Jurkat, Clone E6-1 (cell line): ENCODE measurements around the gene SRPRB. TPM values are rescaled to one million over a fixed set of nuclear protein-coding genes. Genes with fewer than 3 reads are reported as not detected.

Experiments
- DNase-seq: peaks from one replicate; pipeline ENCODE4 v3.0.0-alpha.2; 2011; ENCODE audit warnings: low read depth, low spot score
- H3K4me3 ChIP-seq: 2 replicates; pipeline ENCODE4 v1.5.1; 2011; ENCODE audit warnings: mild to moderate bottlenecking, low read length, control low read depth, moderate library complexity
- polyA plus RNA-seq: library from polyadenylated mRNA; unstranded; fragments of >200 nt; gene quantifications from one replicate; pipeline ENCODE4 v1.2.1, GENCODE V29; 2012; ENCODE audit warnings: missing spikeins; ENCODE audit not compliant: insufficient read length, insufficient read depth

SRPRB gene
- polyA plus RNA-seq, result 61.1 TPM

DNA sequence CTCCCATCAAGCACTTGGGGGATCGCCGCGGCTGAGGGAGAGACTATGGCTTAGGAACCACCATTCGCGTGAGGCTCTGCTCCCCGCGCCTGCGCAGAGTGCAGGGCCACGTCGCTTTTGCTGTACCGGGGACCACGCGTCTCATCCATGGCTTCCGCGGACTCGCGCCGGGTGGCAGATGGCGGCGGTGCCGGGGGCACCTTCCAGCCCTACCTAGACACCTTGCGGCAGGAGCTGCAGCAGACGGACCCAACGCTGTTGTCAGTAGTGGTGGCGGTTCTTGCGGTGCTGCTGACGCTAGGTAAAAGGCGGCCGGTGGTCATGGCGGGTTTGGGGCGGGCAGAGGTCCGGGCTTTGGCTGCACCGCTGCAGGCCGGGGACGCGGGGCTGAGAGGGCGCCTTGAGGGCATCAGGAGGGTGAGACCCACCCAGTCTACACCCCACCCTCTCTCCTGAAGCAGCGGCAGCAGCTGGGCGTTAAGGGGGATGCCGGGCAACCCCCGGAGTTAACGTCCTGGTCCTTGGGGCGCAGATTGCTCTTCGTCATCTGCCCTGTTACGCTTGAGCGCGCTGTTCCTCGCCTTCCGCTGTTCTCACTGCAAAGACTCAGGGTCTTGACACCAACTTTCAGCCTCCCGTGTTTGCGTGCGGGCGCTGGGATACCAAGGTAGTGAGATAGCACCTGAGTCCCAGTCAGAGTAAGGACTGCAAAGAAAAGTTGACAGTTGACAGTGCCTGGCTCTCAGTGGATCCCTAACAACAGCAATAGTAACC lies at the start of gene SRPRB:
Gene SRPRB (plus strand): TSS at position 114 of the 774 bp plus-strand sequence. CDS start 34 bp downstream, at position 148.
- DNase-seq, result peak; percentile 93
- H3K4me3 ChIP-seq, result peak within 1 kb of the TSS; percentile 84

GRCh38 chr3:133756716-133757694 lies 48.6 kb upstream of the SRPRB start:
- DNase-seq, result no peak
- no peak overlapping the region for H3K4me3 ChIP-seq

GRCh38 chr3:133757701-133758567 lies 47.7 kb upstream of the SRPRB start:
- no peak overlapping the region for H3K4me3 ChIP-seq
- DNase-seq, result no peak

GRCh38 chr3:133758568-133758928 lies 47.1 kb upstream of the SRPRB start:
- no peak for DNase-seq
- H3K4me3 ChIP-seq, result no peak overlapping the region

- H3K4me3 ChIP-seq, result no peak overlapping the region
- DNase-seq, result no peak
Observed at GRCh38 chr3:133758964-133759739, 46.5 kb upstream of the SRPRB start.

- no peak overlapping the region for H3K4me3 ChIP-seq
- no peak for DNase-seq
Observed at GRCh38 chr3:133759740-133760305, 45.8 kb upstream of the SRPRB start.

GRCh38 chr3:133760916-133761315 lies 44.7 kb upstream of the SRPRB start:
- H3K4me3 ChIP-seq, result no peak overlapping the region
- no peak for DNase-seq

DNA sequence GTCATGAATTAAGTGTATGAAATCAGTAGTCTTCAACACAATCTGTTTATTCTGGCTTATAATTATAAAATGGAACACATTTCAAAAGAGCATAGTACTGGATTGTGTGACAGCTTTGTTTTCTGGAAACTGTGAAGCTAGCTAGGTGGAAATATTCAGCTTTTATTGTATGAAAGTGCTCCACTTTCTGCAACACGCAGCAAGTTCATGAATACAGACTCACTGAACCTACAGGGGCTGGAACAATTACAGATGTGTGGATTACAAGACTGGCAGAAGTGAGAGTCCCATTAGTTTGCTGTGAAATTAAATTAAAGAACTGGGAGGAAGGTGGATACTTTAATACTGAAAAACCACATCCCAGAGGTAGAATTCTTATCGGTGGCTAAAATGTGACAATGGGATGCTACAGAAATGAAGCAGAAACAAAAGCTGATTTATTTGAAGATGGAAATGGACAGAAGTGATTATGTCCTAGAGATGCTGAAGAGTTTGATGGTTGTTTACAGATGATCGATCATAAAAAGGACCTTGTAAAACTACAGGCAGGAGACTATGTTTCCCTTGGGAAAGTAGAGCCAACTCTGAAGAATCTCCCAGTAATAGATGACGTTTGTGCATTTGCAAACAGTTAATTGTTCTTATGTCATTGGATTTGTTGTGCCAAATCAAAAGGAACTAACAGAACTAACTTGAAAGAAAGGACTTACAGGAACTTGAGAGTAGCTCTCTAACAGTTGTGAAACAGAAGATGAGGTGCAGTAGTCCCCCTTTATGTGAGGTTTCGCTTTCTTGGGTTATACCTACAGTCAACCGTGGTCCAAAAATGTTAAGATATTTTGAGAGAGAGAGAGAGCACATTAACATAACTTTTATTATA lies 43.8 kb upstream of the SRPRB start:
- no peak overlapping the region for H3K4me3 ChIP-seq
- no peak for DNase-seq

- H3K4me3 ChIP-seq, result no peak overlapping the region
- no peak for DNase-seq
Observed at GRCh38 chr3:133762539-133762938, 43.1 kb upstream of the SRPRB start.

DNA sequence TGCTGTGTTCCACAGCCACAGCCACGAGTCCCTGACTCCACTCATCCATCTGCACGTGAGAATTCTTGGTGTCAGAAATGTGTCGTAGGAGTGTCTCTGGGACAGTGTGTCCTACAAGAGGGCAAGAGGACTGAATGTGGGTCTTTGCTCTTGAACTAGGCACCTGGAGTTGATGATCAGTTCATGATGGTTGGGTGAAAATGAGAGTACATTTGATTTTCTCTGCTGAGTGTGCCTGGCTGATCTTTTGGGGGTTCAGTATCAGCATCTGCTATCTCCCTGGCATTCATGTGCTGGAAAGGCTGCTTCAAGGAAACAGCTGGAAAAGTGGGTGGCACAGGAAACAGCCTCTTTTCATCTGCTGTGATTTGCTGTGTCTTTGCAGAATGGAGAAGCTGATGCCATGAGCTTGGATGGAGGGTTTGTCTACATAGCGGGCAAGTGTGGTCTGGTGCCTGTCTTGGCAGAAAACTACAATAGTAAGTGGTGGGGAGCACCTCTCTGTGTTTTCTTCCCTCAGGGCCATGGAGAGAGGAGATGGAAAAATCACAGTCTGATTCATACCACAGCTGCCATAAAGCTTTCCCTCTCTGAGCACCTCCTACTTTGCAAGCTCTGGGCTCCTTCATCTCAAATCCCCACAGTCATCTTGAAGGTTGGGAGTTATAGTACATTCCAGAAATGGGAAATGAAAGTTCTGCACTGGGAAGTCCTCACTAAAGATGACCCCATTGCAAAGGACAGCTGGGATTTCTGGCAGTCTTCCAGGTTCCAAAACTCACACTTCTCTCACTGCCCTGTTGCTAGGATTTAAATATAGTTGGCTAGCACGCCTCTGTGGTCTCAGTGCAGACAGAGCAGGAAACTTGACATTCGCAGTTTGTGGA lies 41.6 kb upstream of the SRPRB start:
- DNase-seq, result no peak
- no peak overlapping the region for H3K4me3 ChIP-seq

GRCh38 chr3:133765256-133765655 lies 40.4 kb upstream of the SRPRB start:
- no peak overlapping the region for H3K4me3 ChIP-seq
- DNase-seq, result no peak

- H3K4me3 ChIP-seq, result no peak overlapping the region
- no peak for DNase-seq
Observed at GRCh38 chr3:133767607-133768006, 38.0 kb upstream of the SRPRB start.

- DNase-seq, result no peak
- no peak overlapping the region for H3K4me3 ChIP-seq
Observed at GRCh38 chr3:133769536-133769935, 36.1 kb upstream of the SRPRB start.

DNA sequence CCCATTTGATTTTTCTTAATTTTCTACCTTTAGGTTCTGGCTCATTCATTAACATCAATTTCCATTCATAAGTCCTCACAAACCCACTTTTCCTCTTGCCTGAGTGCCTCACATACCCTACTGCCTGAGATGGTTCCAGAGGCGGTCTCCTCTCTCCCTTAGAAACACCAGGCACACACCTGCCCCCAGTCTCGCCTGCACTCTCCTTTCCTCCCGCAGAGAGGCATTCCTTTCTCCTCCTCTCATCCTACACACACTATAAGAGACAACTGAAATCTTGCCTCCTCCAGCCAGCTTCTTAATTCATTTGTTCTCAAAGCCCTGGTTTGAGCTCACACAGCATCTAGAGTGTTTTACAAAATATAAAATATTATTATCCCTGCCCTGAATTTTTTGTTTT lies 31.9 kb upstream of the SRPRB start:
- no peak for DNase-seq
- no peak overlapping the region for H3K4me3 ChIP-seq

DNA sequence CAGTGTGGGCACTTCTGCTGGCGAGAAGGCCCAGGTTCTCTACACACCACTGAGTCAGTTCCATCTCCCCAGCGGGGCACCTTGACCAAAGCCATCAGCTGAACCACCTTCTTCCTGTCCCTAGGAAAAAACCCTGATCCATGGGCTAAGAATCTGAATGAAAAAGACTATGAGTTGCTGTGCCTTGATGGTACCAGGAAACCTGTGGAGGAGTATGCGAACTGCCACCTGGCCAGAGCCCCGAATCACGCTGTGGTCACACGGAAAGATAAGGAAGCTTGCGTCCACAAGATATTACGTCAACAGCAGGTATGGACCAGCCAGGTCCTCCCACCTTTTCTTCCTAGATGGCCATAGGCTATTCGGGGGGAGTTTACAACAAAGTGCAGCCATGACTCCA lies 30.3 kb upstream of the SRPRB start:
- DNase-seq, result no peak

GRCh38 chr3:133775835-133776234 lies 29.8 kb upstream of the SRPRB start:
- DNase-seq, result no peak
- no peak overlapping the region for H3K4me3 ChIP-seq

More for the DNA sequence above, 30.3 kb upstream of the SRPRB start:
- no peak overlapping the region for H3K4me3 ChIP-seq
